Small intestine (tissue), 7 donors: ENCODE results near the gene SBNO2. TPM values are rescaled to one million over a fixed set of nuclear protein-coding genes. Genes with fewer than 3 reads are reported as not detected.

ENCODE experiments used
- DNase-seq, 2 donors: peaks; one replicate each; pipeline versions ENCODE4 v3.0.0 to v3.0.0-alpha.2; 2013
- FAIRE-seq: peaks from 2 replicates; lab custom pipeline; 2012; peaks lifted over from hg19 to GRCh38; lab: Jason Lieb, UNC
- H3K27ac ChIP-seq, 3 donors: one replicate each; pipeline ENCODE4 v1.5.1; 2013; ENCODE audit warnings: low read length in 2 of 3, mild to moderate bottlenecking in 2 of 3, control low read depth in 1 of 3, inconsistent platforms in 1 of 3, low read depth in 1 of 3, moderate library complexity in 1 of 3
- H3K27me3 ChIP-seq, 3 donors: one replicate each; pipeline ENCODE4 v1.6.1; 2013; ENCODE audit warnings: low read length in 3 of 3, inconsistent platforms in 1 of 3; ENCODE audit not compliant: control insufficient read depth in 3 of 3, insufficient read depth in 3 of 3
- H3K36me3 ChIP-seq, 3 donors: one replicate each; pipeline ENCODE4 v1.6.1; 2013; ENCODE audit warnings: low read length in 3 of 3, inconsistent platforms in 1 of 3, low read depth in 1 of 3, mild to moderate bottlenecking in 1 of 3, moderate library complexity in 1 of 3; ENCODE audit not compliant: control insufficient read depth in 3 of 3, insufficient read depth in 2 of 3
- H3K4me1 ChIP-seq, 3 donors: one replicate each; pipeline ENCODE4 v1.6.1; 2013; ENCODE audit warnings: low read length in 2 of 3, inconsistent platforms in 1 of 3, low read depth in 1 of 3, mild to moderate bottlenecking in 1 of 3, moderate library complexity in 1 of 3; ENCODE audit not compliant: control insufficient read depth in 3 of 3, insufficient read depth in 2 of 3
- H3K4me3 ChIP-seq, 3 donors: one replicate each; pipeline ENCODE4 v1.5.1; 2013; ENCODE audit warnings: low read length in 3 of 3, control low read depth in 1 of 3, inconsistent platforms in 1 of 3, low read depth in 1 of 3, mild to moderate bottlenecking in 1 of 3, moderate library complexity in 1 of 3
- H3K9me3 ChIP-seq, 2 donors: one replicate each; pipeline ENCODE4 v1.6.1; 2013; ENCODE audit warnings: low read depth in 1 of 2, low read length in 1 of 2; ENCODE audit not compliant: control insufficient read depth in 2 of 2, insufficient read depth in 1 of 2
- WGBS, 3 donors: extraction: QIAGEN DNeasy Blood & Tissue Kit; methylation state at CpG; one replicate each; pipeline ENCODE4 v1.1.7; 2013; 5-methylcytosine and 5-hydroxymethylcytosine counted together
- polyA plus RNA-seq, 4 donors: library from polyadenylated mRNA; stranded (reverse) in 3 of 4; unstranded in 1 of 4; fragments of 200-250 nt in 3 of 4; fragments of 120-200 nt in 1 of 4; gene quantifications; one replicate each; pipeline versions ENCODE4 v1.2.1 to v1.2.3, GENCODE V29; 2013
- donor health status: healthy with polysubstance abuse.
- donor health status: control.
- donor health status: control.
- donor health status: Bipolar disorder and iron deficiency.
- donor health status: healthy.

Gene SBNO2
- polyA plus RNA-seq, 4 donors: 19.7 to 32.1 (median 21.6) TPM

GRCh38 chr19:1070931-1071791 is 102.9 kb downstream of the SBNO2 start:
- Histone ChIP-seq H3K9me3 (peaks cover 0 to 4% of the 10 kb centered on the region in 2 donors), H3K27me3 (peaks cover 5 to 73% (median 5%) of the 10 kb centered on the region in 3 donors), H3K27ac (no peak overlapping the region), H3K36me3 (no peaks in the 10 kb centered on the region), H3K4me3 (no peak overlapping the region), H3K4me1 (peaks cover 0 to 8% (median 4%) of the 10 kb centered on the region in 3 donors)
- 10 to 31% (median 30%) methylated on average over 73 to 99 of the region's 99 CpGs for WGBS, 3 donors
- FAIRE-seq: no peak
- no peak for DNase-seq

DNA sequence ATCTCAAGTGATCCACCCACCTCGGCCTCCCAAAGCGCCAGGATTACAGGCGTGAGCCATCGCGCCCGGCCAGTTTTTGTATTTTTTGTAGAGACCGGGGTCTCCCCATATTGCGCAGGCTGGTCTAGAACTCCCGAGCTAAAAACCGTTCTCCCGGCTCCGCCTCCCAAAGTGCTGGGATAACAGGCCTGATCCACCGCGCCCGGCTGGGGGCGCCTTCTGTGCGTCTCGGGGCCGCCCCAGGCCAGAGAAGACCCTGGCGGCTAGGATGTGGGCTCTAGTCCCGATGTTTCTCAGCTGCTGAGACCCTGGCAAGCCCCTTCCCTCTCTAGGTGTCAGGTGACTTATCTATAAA is 103.5 kb downstream of the SBNO2 start:
- no peaks in the 10 kb centered on the region for H3K36me3 ChIP-seq
- FAIRE-seq (no peak), DNase-seq (no peak)
- peaks cover 5 to 73% (median 5%) of the 10 kb centered on the region in 3 donors for H3K27me3 ChIP-seq
- H3K27ac ChIP-seq: no peak overlapping the region
- 8 to 39% (median 34%) methylated on average over 21 of the region's 21 CpGs for WGBS, 3 donors
- no peak overlapping the region for H3K4me3 ChIP-seq
- H3K4me1 ChIP-seq: peaks cover 0 to 14% (median 4%) of the 10 kb centered on the region in 3 donors
- H3K9me3 ChIP-seq: peaks cover 0 to 4% of the 10 kb centered on the region in 2 donors

GRCh38 chr19:1069009-1069779 is 104.9 kb downstream of the SBNO2 start:
- Histone ChIP-seq H3K27me3 (peaks cover 5 to 86% (median 5%) of the 10 kb centered on the region in 3 donors), H3K9me3 (peaks cover 0 to 4% of the 10 kb centered on the region in 2 donors), H3K36me3 (no peaks in the 10 kb centered on the region), H3K27ac (peak overlapping the region in 2 of 3 donors; percentile 27 to 46), H3K4me3 (peak overlapping the region in 2 of 3 donors; percentile 38 to 40), H3K4me1 (peaks cover 0 to 24% (median 0%) of the 10 kb centered on the region in 3 donors)
- DNase-seq: no peak
- 12 to 31% (median 17%) methylated on average over 23 to 25 of the region's 25 CpGs for WGBS, 3 donors
- FAIRE-seq: no peak

- H3K27me3 ChIP-seq: peaks cover 5 to 93% (median 5%) of the 10 kb centered on the region in 3 donors
- H3K4me1 ChIP-seq: peaks cover 0 to 24% (median 0%) of the 10 kb centered on the region in 3 donors
- peaks cover 0 to 6% of the 10 kb centered on the region in 2 donors for H3K9me3 ChIP-seq
- FAIRE-seq (no peak), DNase-seq (no peak)
- 48 to 67% (median 54%) methylated on average over 37 to 45 of the region's 45 CpGs for WGBS, 3 donors
- peak overlapping the region; percentile 21 to 60 (median 38) for H3K4me3 ChIP-seq
- H3K27ac ChIP-seq: peak overlapping the region in 2 of 3 donors; percentile 18 to 83
- H3K36me3 ChIP-seq: no peaks in the 10 kb centered on the region
Observed at GRCh38 chr19:1068009-1069001, 105.8 kb downstream of the SBNO2 start.

DNA sequence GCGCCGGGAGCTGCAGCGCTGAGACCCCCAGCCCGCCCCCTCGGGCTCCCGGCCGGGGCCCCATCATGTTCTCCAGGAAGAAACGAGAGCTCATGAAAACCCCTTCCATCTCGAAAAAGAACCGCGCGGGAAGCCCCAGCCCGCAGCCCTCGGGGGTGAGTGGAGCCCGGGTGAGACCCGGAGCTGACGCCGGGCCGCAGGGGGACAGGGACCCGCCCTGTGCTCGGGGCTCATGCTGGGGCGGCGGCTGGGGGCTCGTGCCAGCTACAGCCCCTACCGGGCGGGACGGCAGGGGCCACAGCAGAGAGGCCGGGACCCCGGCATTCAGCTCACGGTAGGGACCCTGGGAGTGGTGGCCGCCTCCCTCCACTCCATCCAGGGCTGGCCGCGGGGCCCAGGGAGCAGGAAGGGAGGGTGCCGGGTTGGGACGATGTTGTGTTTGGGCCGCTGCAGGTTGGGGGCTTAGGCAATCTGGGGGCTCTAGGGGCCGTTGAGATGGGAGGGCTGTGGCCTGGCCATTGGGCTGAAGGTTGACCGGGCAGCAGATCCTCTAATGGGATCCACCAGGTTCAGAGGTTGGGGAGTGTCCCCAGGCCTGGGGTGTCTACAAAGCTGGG is 106.6 kb downstream of the SBNO2 start:
- peak overlapping the region in 2 of 3 donors; percentile 66 to 83 for H3K27ac ChIP-seq
- H3K36me3 ChIP-seq: no peaks in the 10 kb centered on the region
- peak overlapping the region; percentile 21 to 60 (median 38) for H3K4me3 ChIP-seq
- FAIRE-seq (no peak), DNase-seq (no peak)
- 3 to 4% (median 3%) methylated on average over 32 to 38 of the region's 38 CpGs for WGBS, 3 donors
- peaks cover 5 to 88% (median 5%) of the 10 kb centered on the region in 3 donors for H3K27me3 ChIP-seq
- H3K9me3 ChIP-seq: peaks cover 0 to 11% of the 10 kb centered on the region in 2 donors
- peaks cover 0 to 24% (median 0%) of the 10 kb centered on the region in 3 donors for H3K4me1 ChIP-seq

DNA sequence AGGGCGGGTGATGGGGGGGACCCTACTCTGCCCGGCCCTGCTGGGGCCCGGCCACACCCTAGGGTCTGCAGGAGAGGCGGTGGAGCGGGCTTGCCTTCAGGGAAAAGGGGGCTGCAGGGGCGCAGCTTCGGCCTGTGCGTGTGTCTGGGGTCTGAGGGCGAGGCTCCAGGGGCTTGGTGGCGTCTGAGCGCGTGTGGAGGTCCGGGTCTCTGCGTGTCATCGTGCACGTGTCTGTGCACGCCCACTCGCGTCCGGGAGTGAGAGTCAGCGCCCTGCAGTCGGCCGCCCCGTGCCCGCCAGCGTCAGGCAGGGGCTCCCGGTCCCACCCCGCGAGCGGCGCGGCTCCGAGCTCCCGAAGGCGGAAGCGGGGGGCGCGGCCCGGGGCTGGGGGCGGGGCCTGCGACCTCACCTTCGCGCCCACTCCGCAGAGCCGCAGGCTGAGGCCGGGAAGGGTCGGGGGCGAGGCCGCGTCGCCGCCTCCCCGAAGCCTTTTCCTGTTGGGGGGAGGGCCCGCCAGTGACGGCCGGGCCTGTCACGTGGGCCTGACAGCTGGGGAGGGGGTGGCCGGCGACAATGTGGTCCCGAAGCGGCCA is 107.2 kb downstream of the SBNO2 start, which contains the start of gene ARHGAP45:
Gene ARHGAP45, plus strand, starts transcription at position 420 of the 593 bp plus-strand sequence. CDS start 239 bp downstream, outside the sequence.
- Histone ChIP-seq H3K4me3 (peak within 1 kb of the TSS; percentile 21 to 60 (median 38)), H3K4me1 (peaks cover 0 to 24% (median 0%) of the 10 kb centered on the region in 3 donors), H3K36me3 (no peaks in the 10 kb centered on the region), H3K27me3 (peaks cover 5 to 82% (median 5%) of the 10 kb centered on the region in 3 donors), H3K27ac (peak within 1 kb of the TSS in 2 of 3 donors; percentile 66 to 83), H3K9me3 (peaks cover 0 to 9% of the 10 kb centered on the region in 2 donors)
- FAIRE-seq (no peak), DNase-seq (peak in 1 of 2 donors; percentile 51)
- 2 to 5% (median 3%) methylated on average over 47 to 61 of the region's 61 CpGs for WGBS, 3 donors

DNA sequence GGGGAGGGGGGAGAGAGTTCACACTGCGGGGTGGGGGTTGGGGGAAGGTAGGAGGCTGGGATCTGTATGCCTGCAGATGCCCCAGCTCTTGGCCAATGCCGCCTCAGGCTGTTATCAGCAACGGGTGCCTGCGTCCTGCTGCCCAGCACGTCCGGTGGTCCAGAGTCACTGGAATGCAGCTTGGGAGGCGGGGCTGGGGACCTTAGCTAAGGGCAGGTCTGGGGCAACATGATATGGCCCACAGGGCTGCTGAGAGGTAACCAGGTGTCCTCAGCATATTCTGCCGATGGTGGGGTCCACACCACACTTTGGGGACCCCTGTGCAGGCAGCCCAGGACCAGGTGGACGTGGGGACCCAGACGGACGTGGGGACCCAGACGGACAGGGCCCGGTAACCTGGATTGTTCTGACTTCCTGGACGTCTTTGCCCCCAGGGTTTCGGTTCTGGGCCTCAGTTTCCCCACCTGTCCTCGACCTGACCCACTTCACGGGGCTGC is 107.8 kb downstream of the SBNO2 start:
- no peaks in the 10 kb centered on the region for H3K36me3 ChIP-seq
- H3K4me1 ChIP-seq: peaks cover 0 to 24% (median 0%) of the 10 kb centered on the region in 3 donors
- H3K9me3 ChIP-seq: peaks cover 0 to 10% of the 10 kb centered on the region in 2 donors
- no peak for DNase-seq
- no peak for FAIRE-seq
- 25 to 41% (median 33%) methylated on average over 17 of the region's 17 CpGs for WGBS, 3 donors
- H3K27ac ChIP-seq: no peak overlapping the region
- H3K4me3 ChIP-seq: peak overlapping the region in 1 of 3 donors; percentile 38
- H3K27me3 ChIP-seq: peaks cover 2 to 77% (median 5%) of the 10 kb centered on the region in 3 donors
